Neural cell (in vitro differentiated cells): ENCODE data around the gene SELENOI.

ENCODE experiments used
- EZH2 ChIP-seq: fragments of 200-600, 300-800 bp; shearing (Covaris generic), sonication (generic); IDR thresholded peaks from 2 replicates; pipeline ENCODE4 v1.6.1; 2014; ENCODE audit warnings: antibody characterized with exemption, low read length, borderline replicate concordance, mild to moderate bottlenecking; ENCODE audit not compliant: insufficient read depth, poor library complexity, severe bottlenecking
- POLR2AphosphoS5 ChIP-seq: IDR thresholded peaks from 2 replicates; pipeline ENCODE4 v1.6.1; 2012
- RAD21 ChIP-seq: fragments of 450-650 bp; conservative IDR thresholded peaks from 2 replicates; pipeline ENCODE4 v1.6.1; 2014; ENCODE audit warnings: antibody characterized with exemption, mild to moderate bottlenecking, moderate library complexity
- TF ChIP-seq, protein P1 (sequence below): fragments of 450-650 bp; IDR thresholded peaks from 2 replicates; pipeline ENCODE4 v1.5.1; 2014; ENCODE audit warnings: antibody characterized with exemption, mild to moderate bottlenecking, moderate library complexity; ENCODE audit not compliant: poor library complexity, severe bottlenecking

DNA sequence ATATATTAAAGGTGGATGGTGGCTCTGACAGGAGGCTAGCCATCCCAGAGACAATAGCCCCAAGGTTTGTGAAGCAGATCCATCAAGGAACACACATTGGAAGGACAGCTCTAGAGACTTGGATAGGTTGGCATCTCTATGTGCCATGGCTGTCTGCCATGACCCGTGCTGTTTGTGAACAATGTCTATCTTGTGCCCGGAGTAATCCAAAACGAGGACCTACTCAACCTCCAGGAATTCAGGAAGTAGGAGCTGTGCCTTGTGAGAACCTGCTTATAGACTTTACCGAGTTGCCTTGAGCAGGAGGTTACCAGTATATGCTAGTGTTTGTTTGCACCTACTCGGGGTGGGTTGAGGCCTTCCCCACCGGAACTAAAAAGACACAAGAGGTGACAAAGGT, 43.1 kb upstream of the SELENOI start:
- TF ChIP-seq, protein P1, sequence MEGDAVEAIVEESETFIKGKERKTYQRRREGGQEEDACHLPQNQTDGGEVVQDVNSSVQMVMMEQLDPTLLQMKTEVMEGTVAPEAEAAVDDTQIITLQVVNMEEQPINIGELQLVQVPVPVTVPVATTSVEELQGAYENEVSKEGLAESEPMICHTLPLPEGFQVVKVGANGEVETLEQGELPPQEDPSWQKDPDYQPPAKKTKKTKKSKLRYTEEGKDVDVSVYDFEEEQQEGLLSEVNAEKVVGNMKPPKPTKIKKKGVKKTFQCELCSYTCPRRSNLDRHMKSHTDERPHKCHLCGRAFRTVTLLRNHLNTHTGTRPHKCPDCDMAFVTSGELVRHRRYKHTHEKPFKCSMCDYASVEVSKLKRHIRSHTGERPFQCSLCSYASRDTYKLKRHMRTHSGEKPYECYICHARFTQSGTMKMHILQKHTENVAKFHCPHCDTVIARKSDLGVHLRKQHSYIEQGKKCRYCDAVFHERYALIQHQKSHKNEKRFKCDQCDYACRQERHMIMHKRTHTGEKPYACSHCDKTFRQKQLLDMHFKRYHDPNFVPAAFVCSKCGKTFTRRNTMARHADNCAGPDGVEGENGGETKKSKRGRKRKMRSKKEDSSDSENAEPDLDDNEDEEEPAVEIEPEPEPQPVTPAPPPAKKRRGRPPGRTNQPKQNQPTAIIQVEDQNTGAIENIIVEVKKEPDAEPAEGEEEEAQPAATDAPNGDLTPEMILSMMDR: no peak
- TF ChIP-seq RAD21 (no peak), POLR2AphosphoS5 (no peak), EZH2 (no peak)
